LHCN-M2 (cell line): ENCODE data around the gene SUMO4. TPM values are rescaled to one million over a fixed set of nuclear protein-coding genes. Genes with fewer than 3 reads are reported as not detected.
A peak's percentile ranks its signal among the peaks of the same experiment; 100 is the strongest.
"Not testable (repeated sequence)": the region's sequence is repeated elsewhere in the genome, so short reads cannot be mapped to it uniquely, and the experiment has no call there.

ENCODE experiments used
- DNase-seq: peaks from one replicate; pipeline ENCODE4 v3.0.0-alpha.2; 2012; ENCODE audit warnings: low read depth
- total RNA-seq: library from RNA; depleted of rRNA; stranded (reverse); fragments of >200 nt; gene quantifications from 2 replicates; pipeline ENCODE4 v1.2.3, GENCODE V29; 2014

Gene SUMO4
- total RNA-seq, 1 experiment from 2014 or later: 0.34 TPM

DNA sequence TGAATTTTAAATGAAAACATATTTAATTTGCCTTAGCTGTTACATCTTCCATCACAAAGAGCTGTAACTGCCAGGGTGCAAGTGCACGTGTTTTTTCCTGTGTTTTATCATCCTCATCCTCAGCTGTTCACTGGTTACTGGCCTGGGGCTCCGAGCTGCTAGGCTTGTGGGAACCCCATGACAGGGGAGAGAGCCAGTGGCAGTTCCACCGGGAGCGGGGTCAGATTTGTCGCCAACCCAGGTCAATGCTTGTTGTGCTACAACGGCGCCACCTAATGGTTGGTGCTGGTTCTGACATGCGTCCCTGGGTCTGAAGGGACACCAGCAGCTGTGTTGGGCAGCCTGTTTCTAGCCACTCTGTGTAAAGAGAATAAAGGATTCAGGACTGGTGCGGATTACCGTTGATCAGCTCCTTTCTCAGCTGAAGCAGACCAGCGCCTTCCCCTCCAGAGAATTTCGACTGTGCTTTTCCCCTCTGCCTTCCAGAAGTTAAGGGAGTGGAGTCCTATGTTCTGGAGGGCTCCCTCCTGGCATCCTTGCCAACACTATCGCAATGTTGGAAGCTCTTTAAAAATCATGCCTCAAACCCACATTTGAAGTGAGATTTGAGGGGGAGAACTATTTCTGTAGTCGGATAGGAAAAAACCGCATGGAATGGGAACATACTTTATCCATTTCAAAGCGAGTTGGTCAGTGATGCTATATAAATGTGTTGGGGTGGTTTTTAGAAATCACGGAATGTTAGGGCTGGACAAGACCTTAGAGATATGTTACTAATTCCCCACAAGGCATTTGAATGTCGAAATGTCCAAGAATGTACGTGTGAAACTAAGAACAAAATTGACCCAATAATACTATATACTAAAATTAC lies 32.1 kb downstream of the SUMO4 start:
- peak; percentile 82 for DNase-seq

DNA sequence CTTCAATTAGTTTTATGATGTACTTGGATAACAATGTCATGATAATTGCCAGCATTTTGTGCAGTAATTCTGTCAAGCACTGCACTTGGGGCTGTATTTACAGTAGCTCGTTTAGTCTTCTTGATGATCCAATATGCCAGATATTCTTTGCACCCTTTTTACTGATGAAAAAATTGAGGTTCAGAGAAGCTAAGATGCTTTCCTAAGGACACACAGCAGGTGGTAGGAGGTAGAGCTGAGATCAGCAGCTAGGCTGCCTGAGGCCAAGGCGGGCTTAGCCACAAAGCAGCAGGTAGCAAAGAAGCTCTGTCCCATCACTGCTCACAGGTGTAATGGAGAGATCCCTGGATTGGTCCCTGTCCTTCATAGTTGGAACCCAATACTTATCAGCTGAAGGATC lies 33.3 kb downstream of the SUMO4 start:
- no peak for DNase-seq

- no peak for DNase-seq
Observed at GRCh38 chr6:149433881-149434280, 33.8 kb downstream of the SUMO4 start.

DNA sequence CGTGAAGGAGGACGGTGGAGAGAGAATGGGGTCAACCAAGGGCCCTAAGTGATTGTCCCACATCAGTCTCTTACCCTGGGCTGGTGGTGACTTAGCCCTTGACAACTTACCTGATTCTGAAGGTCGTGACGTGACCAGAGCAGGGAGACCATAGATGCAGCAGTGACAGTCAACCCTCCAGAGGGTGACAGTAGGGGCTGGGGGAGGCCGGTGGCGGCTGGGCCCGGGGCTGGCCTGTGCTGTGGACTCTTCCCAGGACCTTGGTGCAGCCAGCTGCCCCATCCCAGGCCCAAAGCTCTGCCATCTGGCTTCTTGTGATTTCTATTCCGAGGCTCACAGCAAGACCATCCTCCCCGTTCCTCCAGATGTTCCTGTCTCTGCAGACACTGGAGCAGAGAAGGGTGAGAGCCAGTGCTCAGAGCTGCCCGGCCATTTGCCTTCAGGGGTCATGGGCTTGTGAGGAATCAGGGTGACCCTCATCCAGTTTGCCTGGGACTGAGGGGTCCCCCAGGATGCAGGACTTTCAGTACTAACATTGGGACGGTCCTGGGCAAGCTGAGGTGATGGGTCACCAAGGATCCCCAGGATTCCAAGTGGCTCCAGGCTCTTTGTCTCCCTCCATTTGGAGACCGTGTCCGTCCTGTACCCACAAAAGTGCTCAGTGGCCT lies 36.0 kb downstream of the SUMO4 start:
- no peak for DNase-seq

DNA sequence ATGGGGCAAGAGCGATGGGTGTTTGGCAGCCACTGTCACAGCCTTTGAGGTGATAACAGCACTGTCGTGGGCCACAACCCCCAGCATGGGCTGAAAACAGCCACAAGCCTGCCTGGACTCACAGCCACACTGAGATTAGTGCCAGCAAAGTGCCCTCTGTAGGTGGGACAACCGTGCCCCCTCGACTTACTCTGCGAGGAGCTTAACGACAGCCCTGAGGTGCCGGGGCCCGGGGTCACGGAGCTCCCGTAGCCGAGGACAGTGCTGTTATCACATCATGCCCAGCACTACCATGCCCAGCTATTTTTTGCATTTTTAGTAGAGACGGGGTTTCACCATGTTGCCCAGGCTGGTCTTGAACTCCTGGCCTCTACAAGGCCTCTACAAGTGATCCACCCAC lies 36.6 kb downstream of the SUMO4 start:
- DNase-seq: no peak

GRCh38 chr6:149437212-149437611 lies 37.1 kb downstream of the SUMO4 start:
- DNase-seq: no peak

GRCh38 chr6:149438855-149439254 lies 38.8 kb downstream of the SUMO4 start:
- no peak for DNase-seq

GRCh38 chr6:149439626-149440025 lies 39.6 kb downstream of the SUMO4 start:
- no peak for DNase-seq

GRCh38 chr6:149440735-149441671 lies 40.9 kb downstream of the SUMO4 start:
- DNase-seq: no peak

DNA sequence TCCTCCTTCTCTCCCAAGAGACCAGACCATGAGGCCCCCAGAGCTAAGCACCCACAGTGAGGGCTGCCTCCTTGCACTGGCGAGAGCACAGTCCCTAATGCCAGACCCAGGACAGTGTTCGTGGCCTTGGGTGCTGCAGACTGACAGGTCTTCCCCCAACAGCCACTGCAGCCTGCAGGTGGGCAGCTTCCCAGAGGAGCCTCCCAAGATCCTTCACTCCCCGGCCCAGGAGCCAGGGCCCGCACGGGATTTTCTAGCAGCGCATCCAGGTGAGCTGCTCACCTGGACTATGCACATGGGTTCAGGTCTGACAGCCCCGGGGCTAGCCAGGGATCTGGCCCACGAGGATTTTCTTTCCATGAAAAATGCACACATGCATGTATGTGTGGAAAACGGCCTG lies 41.7 kb downstream of the SUMO4 start:
- no peak for DNase-seq

DNA sequence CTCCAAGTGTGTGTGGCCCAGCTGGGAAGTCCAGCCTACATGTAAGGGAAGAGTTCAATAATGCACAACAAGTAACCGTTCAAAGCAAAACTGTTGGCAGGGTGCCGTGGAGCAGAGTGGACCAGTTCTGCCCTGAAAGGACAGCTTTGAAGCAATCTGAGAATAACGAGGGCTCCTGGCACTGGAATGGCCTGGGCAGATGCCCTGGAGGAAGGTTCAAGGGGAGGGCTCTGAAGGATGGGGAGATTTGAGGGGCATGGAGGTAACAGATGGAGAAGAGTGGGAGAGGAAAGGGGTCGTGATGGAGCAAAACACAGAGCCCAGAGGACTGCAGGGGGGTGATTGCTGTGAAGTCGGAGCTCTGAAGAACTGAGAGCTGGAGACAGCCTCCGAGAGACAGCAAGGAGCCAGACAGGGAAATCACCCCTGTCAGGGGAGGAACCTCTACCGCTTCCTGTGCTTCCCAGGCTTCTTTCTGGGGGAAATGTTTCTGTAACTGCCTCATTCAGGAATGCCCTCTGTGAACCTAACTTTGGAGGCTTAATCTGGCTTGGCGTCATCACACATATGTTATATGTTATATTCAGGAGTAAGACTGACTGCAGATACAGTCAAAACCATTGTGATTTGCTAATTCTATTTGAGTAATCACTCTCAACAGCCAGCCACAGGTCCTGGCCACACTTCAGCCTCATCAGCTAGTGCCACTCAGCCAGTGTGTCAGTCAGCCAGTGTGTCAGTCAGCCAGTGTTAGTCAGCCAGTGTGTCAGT lies 43.5 kb downstream of the SUMO4 start:
- DNase-seq: no peak

DNA sequence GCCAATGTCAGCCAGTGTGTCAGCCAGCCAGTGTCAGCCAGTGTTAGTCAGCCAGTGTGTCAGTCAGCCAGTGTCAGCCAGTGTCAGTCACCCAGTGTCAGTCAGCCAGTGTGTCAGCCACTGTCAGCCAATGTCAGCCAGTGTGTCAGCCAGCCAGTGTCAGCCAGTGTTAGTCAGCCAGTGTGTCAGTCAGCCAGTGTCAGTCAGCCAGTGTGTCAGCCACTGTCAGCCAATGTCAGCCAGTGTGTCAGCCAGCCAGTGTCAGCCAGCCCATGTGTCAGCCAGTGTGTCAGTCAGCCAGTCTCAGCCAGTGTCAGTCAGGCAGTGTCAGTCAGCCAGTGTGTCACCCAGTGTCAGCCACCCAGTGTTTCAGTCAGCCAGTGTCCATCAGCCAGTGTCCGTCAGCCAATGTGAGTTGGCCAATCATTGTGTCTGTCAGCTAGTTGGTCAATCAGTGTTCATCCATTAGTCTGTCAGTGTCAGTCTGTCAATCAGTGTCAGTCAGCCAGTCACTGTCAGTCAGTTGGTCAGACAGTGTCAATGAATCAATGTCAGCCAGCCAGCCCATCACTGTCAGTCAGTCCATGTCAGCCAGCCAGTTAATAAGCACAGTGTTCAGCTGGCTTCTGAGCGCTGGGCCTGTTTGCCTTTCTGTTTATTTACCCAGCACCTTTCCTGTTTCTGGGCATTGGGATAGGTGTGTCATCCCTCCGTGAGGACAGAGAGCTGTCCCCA lies 44.5 kb downstream of the SUMO4 start:
- DNase-seq: not testable (repeated sequence)

DNA sequence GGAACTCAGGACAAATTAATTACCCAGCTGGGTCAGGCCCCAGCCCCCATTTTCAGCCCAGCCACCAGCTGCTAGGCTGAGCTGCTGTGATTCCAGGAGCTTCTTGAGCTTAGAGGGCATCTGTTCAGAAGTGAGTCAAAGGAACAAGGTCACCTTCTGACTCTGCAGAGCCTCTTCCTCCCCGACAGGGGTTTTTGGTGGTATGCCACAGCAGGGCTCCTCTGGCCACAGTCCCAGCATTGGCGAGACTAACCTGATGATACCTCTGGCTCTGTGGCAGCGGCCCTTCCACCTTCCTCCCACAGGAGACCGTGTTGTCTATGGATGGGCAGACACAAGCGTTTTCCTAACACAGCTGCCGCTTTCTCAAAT lies 45.0 kb downstream of the SUMO4 start:
- no peak for DNase-seq

- DNase-seq: peak; percentile 83
Observed at GRCh38 chr6:149445573-149445972, 45.5 kb downstream of the SUMO4 start.

- DNase-seq: no peak
Observed at GRCh38 chr6:149446791-149447376, 46.8 kb downstream of the SUMO4 start.

GRCh38 chr6:149448821-149449453 lies 48.9 kb downstream of the SUMO4 start:
- no peak for DNase-seq

- no peak for DNase-seq
Observed at GRCh38 chr6:149449831-149450678, 50.0 kb downstream of the SUMO4 start.
